ENCODE data around the gene RMP24.

The RMP24 gene

GRCh38 chr18:35972197-35973000 lies at the start of gene RMP24:
Gene RMP24, plus strand, starts transcription at chr18:35972679.
- Histone ChIP-seq H3K27ac (ENCODE audit: low read length) (peak within 1 kb of the TSS; percentile 91), H3K9me3 (ENCODE audit: control insufficient read depth, low read depth, low read length) (no peaks in the 10 kb centered on the region), H3K36me3 (ENCODE audit: control insufficient read depth, insufficient read depth, low read length) (peaks cover 20% of the 10 kb centered on the region), H3K4me3 (ENCODE audit: low read length) (peak within 1 kb of the TSS; percentile 95), H3K4me1 (ENCODE audit: control insufficient read depth, insufficient read depth, low read length) (peaks cover 2% of the 10 kb centered on the region), H3K27me3 (ENCODE audit: control insufficient read depth, insufficient read depth, low read length) (no peaks in the 10 kb centered on the region)
- WGBS (ENCODE audit: insufficient coverage, low lambda C conversion rate): no CpG with 5 or more reads among the region's 73 CpGs
- DNase-seq: peak; percentile 94 to 98

- no peak for DNase-seq
- WGBS (ENCODE audit: insufficient coverage, low lambda C conversion rate): 80% methylated on average over 1 of the region's 4 CpGs
- Histone ChIP-seq H3K4me1 (ENCODE audit: control insufficient read depth, insufficient read depth, low read length) (no peaks in the 10 kb centered on the region), H3K9me3 (ENCODE audit: control insufficient read depth, low read depth, low read length) (no peaks in the 10 kb centered on the region), H3K36me3 (ENCODE audit: control insufficient read depth, insufficient read depth, low read length) (no peaks in the 10 kb centered on the region), H3K27ac (ENCODE audit: low read length) (no peak overlapping the region), H3K27me3 (ENCODE audit: control insufficient read depth, insufficient read depth, low read length) (peaks cover 4% of the 10 kb centered on the region), H3K4me3 (ENCODE audit: low read length) (no peak overlapping the region)
Measured at GRCh38 chr18:35923939-35924684, 48.4 kb upstream of the RMP24 start.

GRCh38 chr18:35926884-35927283 lies 45.6 kb upstream of the RMP24 start:
- Histone ChIP-seq H3K27me3 (ENCODE audit: control insufficient read depth, insufficient read depth, low read length) (peaks cover 4% of the 10 kb centered on the region), H3K4me1 (ENCODE audit: control insufficient read depth, insufficient read depth, low read length) (no peaks in the 10 kb centered on the region), H3K9me3 (ENCODE audit: control insufficient read depth, low read depth, low read length) (peaks cover 3% of the 10 kb centered on the region), H3K36me3 (ENCODE audit: control insufficient read depth, insufficient read depth, low read length) (no peaks in the 10 kb centered on the region), H3K4me3 (ENCODE audit: low read length) (no peak overlapping the region), H3K27ac (ENCODE audit: low read length) (no peak overlapping the region)
- no CpG with 5 or more reads among the region's 11 CpGs for WGBS (ENCODE audit: insufficient coverage, low lambda C conversion rate)
- no peak for DNase-seq

- no peaks in the 10 kb centered on the region for H3K36me3 ChIP-seq (ENCODE audit: control insufficient read depth, insufficient read depth, low read length)
- peaks cover 3% of the 10 kb centered on the region for H3K9me3 ChIP-seq (ENCODE audit: control insufficient read depth, low read depth, low read length)
- no peak overlapping the region for H3K27ac ChIP-seq (ENCODE audit: low read length)
- no peaks in the 10 kb centered on the region for H3K4me1 ChIP-seq (ENCODE audit: control insufficient read depth, insufficient read depth, low read length)
- peaks cover 4% of the 10 kb centered on the region for H3K27me3 ChIP-seq (ENCODE audit: control insufficient read depth, insufficient read depth, low read length)
- no peak overlapping the region for H3K4me3 ChIP-seq (ENCODE audit: low read length)
- WGBS (ENCODE audit: insufficient coverage, low lambda C conversion rate): 70% methylated on average over 3 of the region's 3 CpGs
- no peak for DNase-seq
Measured at GRCh38 chr18:35927430-35927829, 45.0 kb upstream of the RMP24 start.

- WGBS (ENCODE audit: insufficient coverage, low lambda C conversion rate): 100% methylated on average over 1 of the region's 8 CpGs
- Histone ChIP-seq H3K27me3 (ENCODE audit: control insufficient read depth, insufficient read depth, low read length) (peaks cover 4% of the 10 kb centered on the region), H3K4me1 (ENCODE audit: control insufficient read depth, insufficient read depth, low read length) (no peaks in the 10 kb centered on the region), H3K9me3 (ENCODE audit: control insufficient read depth, low read depth, low read length) (peaks cover 3% of the 10 kb centered on the region), H3K4me3 (ENCODE audit: low read length) (no peak overlapping the region), H3K36me3 (ENCODE audit: control insufficient read depth, insufficient read depth, low read length) (no peaks in the 10 kb centered on the region), H3K27ac (ENCODE audit: low read length) (no peak overlapping the region)
- DNase-seq: no peak
Measured at GRCh38 chr18:35933982-35934381, 38.5 kb upstream of the RMP24 start.

- Histone ChIP-seq H3K4me1 (ENCODE audit: control insufficient read depth, insufficient read depth, low read length) (no peaks in the 10 kb centered on the region), H3K27me3 (ENCODE audit: control insufficient read depth, insufficient read depth, low read length) (peaks cover 4% of the 10 kb centered on the region), H3K27ac (ENCODE audit: low read length) (no peak overlapping the region), H3K9me3 (ENCODE audit: control insufficient read depth, low read depth, low read length) (peaks cover 3% of the 10 kb centered on the region), H3K36me3 (ENCODE audit: control insufficient read depth, insufficient read depth, low read length) (no peaks in the 10 kb centered on the region), H3K4me3 (ENCODE audit: low read length) (no peak overlapping the region)
- 100% methylated on average over 1 of the region's 5 CpGs for WGBS (ENCODE audit: insufficient coverage, low lambda C conversion rate)
- no peak for DNase-seq
Measured at GRCh38 chr18:35934891-35935290, 37.6 kb upstream of the RMP24 start.

- H3K36me3 ChIP-seq (ENCODE audit: control insufficient read depth, insufficient read depth, low read length): no peaks in the 10 kb centered on the region
- DNase-seq: no peak
- H3K4me1 ChIP-seq (ENCODE audit: control insufficient read depth, insufficient read depth, low read length): no peaks in the 10 kb centered on the region
- no CpG with 5 or more reads among the region's 4 CpGs for WGBS (ENCODE audit: insufficient coverage, low lambda C conversion rate)
- H3K4me3 ChIP-seq (ENCODE audit: low read length): no peak overlapping the region
- peaks cover 3% of the 10 kb centered on the region for H3K9me3 ChIP-seq (ENCODE audit: control insufficient read depth, low read depth, low read length)
- H3K27ac ChIP-seq (ENCODE audit: low read length): no peak overlapping the region
- H3K27me3 ChIP-seq (ENCODE audit: control insufficient read depth, insufficient read depth, low read length): peaks cover 4% of the 10 kb centered on the region
Measured at GRCh38 chr18:35935805-35936204, 36.7 kb upstream of the RMP24 start.

- no CpG with 5 or more reads among the region's 1 CpG for WGBS (ENCODE audit: insufficient coverage, low lambda C conversion rate)
- no peak for DNase-seq
- no peaks in the 10 kb centered on the region for H3K9me3 ChIP-seq (ENCODE audit: control insufficient read depth, low read depth, low read length)
- H3K36me3 ChIP-seq (ENCODE audit: control insufficient read depth, insufficient read depth, low read length): no peaks in the 10 kb centered on the region
- H3K4me3 ChIP-seq (ENCODE audit: low read length): no peak overlapping the region
- no peaks in the 10 kb centered on the region for H3K4me1 ChIP-seq (ENCODE audit: control insufficient read depth, insufficient read depth, low read length)
- no peak overlapping the region for H3K27ac ChIP-seq (ENCODE audit: low read length)
- peaks cover 4% of the 10 kb centered on the region for H3K27me3 ChIP-seq (ENCODE audit: control insufficient read depth, insufficient read depth, low read length)
Measured at GRCh38 chr18:35936951-35937350, 35.5 kb upstream of the RMP24 start.

- Histone ChIP-seq H3K4me1 (ENCODE audit: control insufficient read depth, insufficient read depth, low read length) (no peaks in the 10 kb centered on the region), H3K9me3 (ENCODE audit: control insufficient read depth, low read depth, low read length) (no peaks in the 10 kb centered on the region), H3K36me3 (ENCODE audit: control insufficient read depth, insufficient read depth, low read length) (no peaks in the 10 kb centered on the region), H3K27ac (ENCODE audit: low read length) (no peak overlapping the region), H3K4me3 (ENCODE audit: low read length) (no peak overlapping the region), H3K27me3 (ENCODE audit: control insufficient read depth, insufficient read depth, low read length) (peaks cover 4% of the 10 kb centered on the region)
- 83% methylated on average over 1 of the region's 1 CpG for WGBS (ENCODE audit: insufficient coverage, low lambda C conversion rate)
- DNase-seq: no peak
Measured at GRCh38 chr18:35938158-35938557, 34.3 kb upstream of the RMP24 start.

GRCh38 chr18:35938562-35938961 lies 33.9 kb upstream of the RMP24 start:
- Histone ChIP-seq H3K36me3 (ENCODE audit: control insufficient read depth, insufficient read depth, low read length) (no peaks in the 10 kb centered on the region), H3K9me3 (ENCODE audit: control insufficient read depth, low read depth, low read length) (no peaks in the 10 kb centered on the region), H3K27ac (ENCODE audit: low read length) (no peak overlapping the region), H3K4me1 (ENCODE audit: control insufficient read depth, insufficient read depth, low read length) (no peaks in the 10 kb centered on the region), H3K4me3 (ENCODE audit: low read length) (no peak overlapping the region), H3K27me3 (ENCODE audit: control insufficient read depth, insufficient read depth, low read length) (peaks cover 4% of the 10 kb centered on the region)
- DNase-seq: no peak
- no CpG with 5 or more reads among the region's 1 CpG for WGBS (ENCODE audit: insufficient coverage, low lambda C conversion rate)

Data from large intestine (tissue), 3 donors.